ENCODE results near the gene SPATA6.

Gene SPATA6

DNA sequence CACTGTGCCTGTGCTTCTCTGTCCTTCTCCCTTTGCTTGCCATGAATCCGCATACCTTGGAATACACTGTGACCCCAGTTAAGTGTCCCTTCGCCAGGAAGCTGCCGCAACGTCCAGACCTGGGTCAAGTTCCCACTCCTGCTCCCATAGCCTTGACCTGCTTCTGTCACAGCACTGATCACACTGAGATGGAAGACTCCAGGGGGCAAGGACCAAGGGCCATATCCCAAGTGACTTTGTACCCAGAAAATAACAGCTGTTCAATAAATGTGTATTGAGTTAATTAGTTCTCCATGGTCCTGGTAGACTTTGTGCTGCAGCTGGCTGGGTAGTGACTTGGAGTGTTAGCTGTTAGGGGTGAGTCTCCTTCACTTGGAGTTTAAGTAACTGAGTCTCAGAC lies 223.6 kb downstream of the SPATA6 start:
- DNase-seq: no peak

DNA sequence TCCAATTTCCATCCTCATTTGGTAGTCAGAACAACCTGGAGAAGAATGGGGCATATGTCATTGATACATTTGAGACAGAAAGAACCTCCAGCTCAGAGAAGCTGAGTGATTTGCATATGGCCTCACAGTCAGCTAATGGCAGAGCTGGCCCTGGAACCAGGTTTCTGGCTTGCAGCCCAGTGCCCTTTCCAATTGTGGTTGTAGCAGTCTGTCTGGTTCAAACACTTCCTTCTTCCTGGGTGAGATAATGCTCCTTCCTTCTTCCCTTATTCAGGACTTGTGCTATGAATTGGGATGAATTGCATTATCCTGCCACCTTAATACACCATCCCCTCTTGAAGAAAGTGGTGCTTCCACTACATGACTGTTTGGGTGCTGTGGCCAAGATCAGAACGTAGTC lies 225.3 kb downstream of the SPATA6 start:
- DNase-seq: no peak

All from activated T-cell treated with anti-CD3 and anti-CD28 coated beads, Interleukin-2, amount 50 U/mL, for 48 hours (primary cell).